ENCODE measurements around the gene MOV10.
"Not testable (repeated sequence)": the region's sequence is repeated elsewhere in the genome, so short reads cannot be mapped to it uniquely, and the experiment has no call there.

The MOV10 gene

DNA sequence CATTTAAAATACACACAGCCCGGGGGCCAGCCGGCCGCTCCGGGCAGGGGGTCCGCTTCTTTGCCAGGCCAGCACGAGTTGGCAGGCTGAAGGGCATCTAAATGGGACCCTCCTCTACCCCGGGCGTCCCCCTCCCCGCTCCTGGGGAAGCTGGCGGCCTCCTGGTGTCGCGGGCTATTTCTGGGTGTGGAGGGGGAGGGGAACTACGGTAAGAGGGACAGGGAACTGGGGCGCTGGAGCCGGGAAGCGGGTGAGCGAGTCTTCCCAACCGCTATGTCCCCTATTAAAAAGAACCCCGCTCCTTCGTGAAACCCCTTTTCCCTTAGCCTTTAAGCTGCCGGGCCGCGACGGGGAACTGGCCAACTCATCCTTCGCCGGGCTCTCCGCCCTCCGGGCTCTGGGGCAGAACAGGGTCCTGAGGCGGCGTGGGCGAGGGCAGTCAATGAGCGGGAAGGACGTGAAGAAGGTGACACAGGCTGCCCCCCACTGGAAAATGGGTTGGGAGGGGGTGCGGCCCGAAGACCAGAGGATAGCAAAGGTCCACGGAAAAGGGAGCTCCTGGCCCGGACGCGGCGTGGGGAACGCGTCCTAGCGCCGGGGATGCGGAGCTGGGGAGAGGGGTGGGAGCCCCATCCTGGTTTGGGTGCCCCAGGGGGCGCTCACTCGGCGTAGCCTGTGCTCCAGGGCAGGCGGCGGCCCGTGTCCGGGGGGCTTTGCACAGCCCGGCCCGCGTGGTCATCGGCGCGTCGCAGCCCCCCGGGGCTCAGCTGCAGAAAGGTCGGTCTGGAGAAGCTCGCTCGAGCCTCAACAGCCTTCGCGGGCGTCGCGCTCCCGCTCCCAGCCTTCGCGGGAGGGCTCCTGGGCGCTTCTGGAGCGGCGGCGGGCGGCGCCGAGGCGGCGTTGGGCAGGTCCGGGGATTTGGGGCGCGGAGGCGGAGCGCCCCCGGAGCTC lies 40.1 kb downstream of the MOV10 start:
- peak; percentile 39 for DNase-seq (ENCODE audit: low spot score)

DNA sequence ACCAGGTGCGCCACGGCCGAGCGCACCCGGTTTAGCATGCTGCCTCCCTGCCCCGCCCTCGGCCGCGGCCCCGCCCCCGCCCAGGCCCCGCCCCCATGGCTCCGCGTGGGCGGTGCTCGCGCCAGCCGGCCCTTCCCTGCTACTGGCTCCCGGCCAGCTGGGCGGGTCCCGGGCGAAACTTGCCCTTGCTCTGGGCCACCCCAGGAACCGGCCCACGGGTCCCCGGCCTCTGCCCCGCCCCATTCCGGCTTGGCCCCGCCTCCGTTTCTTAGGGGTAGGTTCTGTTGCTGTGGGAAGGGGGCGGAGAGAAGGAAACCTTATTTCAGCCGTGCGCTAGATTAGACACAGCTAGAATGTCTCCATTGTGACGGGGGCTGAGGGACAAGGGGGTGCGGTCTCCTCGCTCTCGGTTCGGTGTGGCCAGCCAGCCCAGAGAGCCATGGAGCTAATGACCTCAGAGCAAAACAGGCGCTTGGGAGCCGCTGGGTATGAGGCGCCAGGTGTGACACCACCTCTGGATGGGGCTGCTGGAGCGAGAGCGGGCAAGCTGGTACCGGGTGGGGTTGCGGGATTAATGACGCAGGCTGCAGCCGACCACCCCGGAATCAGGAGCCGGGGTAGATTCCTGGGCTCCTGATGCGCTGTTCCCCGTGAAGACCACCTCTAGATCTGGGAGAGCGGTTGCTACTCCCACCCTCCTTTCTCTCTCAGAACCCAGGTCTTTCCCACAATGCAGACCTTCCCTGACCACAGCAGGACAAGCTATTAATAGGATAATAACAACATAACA lies 41.0 kb downstream of the MOV10 start, which contains the start of gene PPM1J:
Gene PPM1J (minus strand): TSS at position 69 of the 790 bp plus-strand sequence. CDS start 31 bp downstream, at position 38.
- DNase-seq (ENCODE audit: low spot score), result peak; percentile 98

DNA sequence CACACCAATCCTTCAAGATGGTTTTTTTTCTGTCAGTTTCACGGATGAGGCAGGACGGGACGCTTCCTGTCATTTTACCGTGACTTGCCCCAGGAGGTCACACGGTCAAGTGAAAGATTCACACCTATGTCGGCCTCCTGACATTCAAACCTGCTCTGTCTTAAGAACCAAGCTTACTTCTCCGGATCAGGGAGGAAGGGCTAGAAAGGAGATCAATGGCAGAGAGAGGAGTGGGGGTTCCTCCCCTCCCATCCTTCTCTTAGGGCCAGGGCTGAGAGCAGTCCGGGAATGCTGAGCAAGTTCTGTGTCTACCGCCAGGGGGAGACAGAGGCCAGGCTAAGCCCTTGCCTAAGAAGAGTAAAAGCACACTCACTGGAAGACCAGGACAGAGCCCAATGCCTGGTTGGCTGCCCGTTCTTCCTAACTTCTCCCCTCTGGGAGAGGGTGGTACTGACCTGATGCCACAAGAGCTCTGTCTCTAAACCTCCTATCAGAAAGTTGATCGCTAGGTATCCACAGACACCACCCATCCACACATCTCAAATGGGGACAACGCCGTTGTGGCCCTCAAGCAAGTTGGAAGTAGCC lies 41.8 kb downstream of the MOV10 start:
- peak; percentile 75 for DNase-seq (ENCODE audit: low spot score)

- no peak for DNase-seq (ENCODE audit: low spot score)
Measured at GRCh38 chr1:112717263-112717873, 42.9 kb downstream of the MOV10 start.

GRCh38 chr1:112718691-112719418 lies 44.4 kb downstream of the MOV10 start:
- DNase-seq (ENCODE audit: low spot score), result peak; percentile 77

DNA sequence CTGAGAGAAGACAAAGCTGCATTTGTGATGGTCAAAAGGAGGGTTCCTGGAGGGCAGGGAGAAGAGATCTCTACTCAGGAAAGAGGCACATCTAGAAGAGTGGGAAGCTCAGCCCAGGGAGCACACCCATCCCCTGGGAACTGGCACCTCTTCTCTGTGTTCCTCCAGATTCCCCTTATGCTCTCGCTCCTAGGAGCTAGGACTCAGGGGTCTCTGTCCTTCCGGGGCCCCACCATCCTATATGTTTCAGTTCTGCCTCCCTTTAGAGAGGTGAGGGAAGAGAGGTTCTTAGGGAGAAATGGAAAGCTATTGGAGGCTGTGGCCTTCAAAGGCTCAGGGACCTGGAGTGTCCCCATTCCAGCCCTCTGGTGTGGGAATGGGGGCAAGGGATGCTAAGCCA lies 45.2 kb downstream of the MOV10 start:
- no peak for DNase-seq (ENCODE audit: low spot score)

- DNase-seq (ENCODE audit: low spot score), result no peak
Measured at GRCh38 chr1:112720800-112721199, 46.3 kb downstream of the MOV10 start.

DNA sequence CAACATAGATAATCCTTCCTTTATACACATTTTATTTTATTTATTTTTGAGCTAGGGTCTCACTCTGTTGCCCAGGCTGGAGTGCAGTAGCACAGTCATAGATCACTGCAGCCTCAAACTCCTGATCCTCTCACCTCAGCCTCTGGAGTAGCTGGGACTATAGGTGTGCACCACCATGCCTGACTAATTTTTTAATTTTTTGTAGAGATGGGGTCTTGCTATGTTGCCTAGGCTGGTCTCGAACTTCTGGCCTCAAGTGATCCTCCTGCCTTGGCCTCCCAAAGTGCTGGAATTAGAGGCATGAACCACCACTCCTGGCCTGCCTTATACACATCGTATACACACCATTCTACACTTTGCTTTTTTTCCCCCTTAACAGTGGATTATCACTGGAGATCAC lies 46.8 kb downstream of the MOV10 start:
- DNase-seq (ENCODE audit: low spot score), result not testable (repeated sequence)

GRCh38 chr1:112721966-112722524 lies 47.6 kb downstream of the MOV10 start:
- no peak for DNase-seq (ENCODE audit: low spot score)

- no peak for DNase-seq (ENCODE audit: low spot score)
Measured at GRCh38 chr1:112722601-112723510, 48.4 kb downstream of the MOV10 start.

- no peak for DNase-seq (ENCODE audit: low spot score)
Measured at GRCh38 chr1:112723511-112723839, 49.0 kb downstream of the MOV10 start.

GRCh38 chr1:112724240-112724639 lies 49.8 kb downstream of the MOV10 start:
- not testable (repeated sequence) for DNase-seq (ENCODE audit: low spot score)

DNA sequence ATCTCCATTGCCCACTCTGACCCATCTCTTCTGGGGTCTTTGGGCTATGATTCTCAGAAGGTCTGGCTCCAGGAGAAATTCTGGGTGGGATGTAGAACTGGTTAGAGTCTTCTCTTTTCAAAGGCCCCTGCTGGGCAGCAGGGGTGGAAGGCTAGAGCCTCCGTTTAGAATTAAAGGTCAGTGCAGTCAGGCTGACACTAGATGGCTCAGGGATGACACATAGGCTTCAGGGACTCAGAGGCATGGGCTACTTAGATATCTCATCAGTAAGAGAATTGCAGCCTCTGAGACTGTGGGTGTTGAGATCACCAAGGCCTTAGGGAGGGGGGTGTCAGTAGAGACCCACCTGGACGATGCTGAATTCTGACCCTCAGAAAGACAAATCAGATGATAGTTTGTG lies 53.3 kb downstream of the MOV10 start:
- no peak for DNase-seq (ENCODE audit: low spot score)

DNA sequence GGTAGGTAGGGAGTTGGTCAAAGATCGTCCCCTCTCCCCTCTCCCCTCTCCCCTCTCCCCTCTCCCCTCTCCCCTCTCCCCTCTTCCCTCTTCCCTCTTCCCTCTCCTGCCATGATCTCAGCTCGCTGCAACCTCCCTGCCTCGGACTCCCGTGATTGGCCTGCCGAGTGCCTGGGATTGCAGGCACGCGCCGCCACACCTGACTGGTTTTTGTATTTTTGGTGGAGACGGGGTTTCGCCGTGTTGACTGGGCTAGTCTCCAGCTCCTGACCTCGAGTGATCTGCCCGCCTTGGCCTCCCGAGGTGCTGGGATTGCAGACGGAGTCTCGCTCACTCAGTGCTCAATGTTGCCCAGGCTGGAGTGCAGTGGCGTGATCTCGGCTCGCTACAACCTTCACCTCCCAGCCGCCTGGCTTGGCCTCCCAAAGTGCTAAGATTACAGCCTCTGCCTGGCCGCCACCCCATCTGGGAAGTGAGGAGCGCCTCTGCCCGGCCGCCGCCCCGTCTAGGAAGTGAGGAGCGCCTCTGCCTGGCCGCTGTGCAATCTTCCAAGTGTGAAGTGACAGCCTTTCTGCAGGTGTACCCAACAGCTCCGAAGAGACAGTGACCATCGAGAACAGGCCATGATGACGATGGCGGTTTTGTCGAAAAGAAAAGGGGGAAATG lies 54.0 kb downstream of the MOV10 start:
- not testable (repeated sequence) for DNase-seq (ENCODE audit: low spot score)

DNA sequence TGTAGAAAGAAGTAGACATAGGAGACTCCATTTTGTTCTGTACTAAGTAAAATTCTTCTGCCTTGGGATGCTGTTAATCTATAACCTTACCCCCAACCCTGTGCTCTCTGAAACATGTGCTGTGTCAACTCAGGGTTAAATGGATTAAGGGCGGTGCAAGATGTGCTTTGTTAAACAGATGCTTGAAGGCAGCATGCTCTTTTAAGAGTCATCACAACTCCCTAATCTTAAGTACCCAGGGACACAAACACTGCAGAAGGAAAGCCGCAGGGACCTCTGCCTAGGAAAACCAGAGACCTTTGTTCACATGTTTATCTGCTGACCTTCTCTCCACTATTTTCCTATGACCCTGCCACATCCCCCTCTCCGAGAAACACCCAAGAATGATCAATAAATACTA lies 54.6 kb downstream of the MOV10 start:
- DNase-seq (ENCODE audit: low spot score), result not testable (repeated sequence)

DNA sequence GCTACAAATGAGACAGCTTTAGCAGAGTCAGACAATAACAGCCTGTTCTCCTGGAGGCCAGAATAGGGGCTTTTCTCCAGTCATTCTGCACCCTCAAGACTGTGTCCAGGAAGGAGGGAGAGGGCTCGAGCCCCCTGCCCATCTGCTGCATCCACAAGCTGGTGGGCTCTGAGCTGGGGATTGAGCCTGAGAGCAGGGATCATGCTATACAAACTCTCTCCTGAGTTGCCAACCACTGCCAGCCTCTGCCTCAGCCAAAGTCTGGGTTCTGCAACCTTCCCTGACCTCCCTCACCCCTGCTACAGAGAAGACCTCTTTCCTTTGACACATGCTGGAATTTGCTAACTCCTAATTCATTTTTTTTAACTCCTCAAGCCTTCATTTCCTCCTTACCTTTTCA lies 55.5 kb downstream of the MOV10 start:
- no peak for DNase-seq (ENCODE audit: low spot score)

- no peak for DNase-seq (ENCODE audit: low spot score)
Measured at GRCh38 chr1:112731451-112731850, 57.0 kb downstream of the MOV10 start.

GRCh38 chr1:112735752-112736151 lies 61.3 kb downstream of the MOV10 start:
- no peak for DNase-seq (ENCODE audit: low spot score)

DNA sequence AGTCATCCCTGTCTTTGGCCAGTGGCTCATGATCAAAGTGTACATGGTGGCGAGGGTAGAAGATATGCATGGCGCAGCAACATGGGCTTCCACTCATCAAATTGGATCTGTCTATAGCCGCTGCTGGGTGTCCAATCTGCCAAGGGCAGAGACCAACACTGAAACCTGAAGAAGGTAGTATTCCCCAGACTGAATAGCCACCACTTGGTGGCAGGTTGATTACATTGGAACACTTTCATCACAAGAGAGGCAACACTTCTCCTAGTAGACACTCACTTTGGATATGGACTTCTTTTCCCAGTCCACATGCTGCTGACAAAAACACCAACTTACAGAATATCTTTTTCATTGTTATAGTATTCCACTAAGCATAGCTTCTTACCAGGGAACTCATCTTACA lies 63.1 kb downstream of the MOV10 start:
- DNase-seq (ENCODE audit: low spot score), result no peak

Measured in germinal center (tissue), 1 donor.